H9 (cell line): ENCODE data around the gene RERE. TPM values are rescaled to one million over a fixed set of nuclear protein-coding genes. Genes with fewer than 3 reads are reported as not detected.
A peak's percentile ranks its signal among the peaks of the same experiment; 100 is the strongest.

Source experiments
- DNase-seq: peaks from one replicate; pipeline ENCODE4 v3.0.0-alpha.2; 2017
- H2AFZ ChIP-seq: one replicate; pipeline ENCODE4 v1.6.1; 2013; ENCODE audit warnings: mild to moderate bottlenecking, low read length, control low read depth, moderate library complexity
- H2AK5ac ChIP-seq: 2 replicates; pipeline ENCODE4 v1.6.1; 2013; ENCODE audit warnings: low read length, control low read depth, mixed read lengths; ENCODE audit not compliant: insufficient read length
- H2BK120ac ChIP-seq: one replicate; pipeline ENCODE4 v1.6.1; 2013; ENCODE audit warnings: low read depth, mild to moderate bottlenecking, low read length, control low read depth, inconsistent platforms; ENCODE audit not compliant: poor library complexity, severe bottlenecking
- H2BK12ac ChIP-seq: 2 replicates; pipeline ENCODE4 v1.6.1; 2013; ENCODE audit warnings: low read length, control low read depth, mixed read lengths, low read depth; ENCODE audit not compliant: insufficient read length
- H2BK15ac ChIP-seq: 2 replicates; pipeline ENCODE4 v1.6.1; 2013; ENCODE audit warnings: low read depth, low read length, control low read depth
- H2BK20ac ChIP-seq: one replicate; pipeline ENCODE4 v1.6.1; 2013; ENCODE audit warnings: low read depth, mild to moderate bottlenecking, low read length, control low read depth, inconsistent platforms; ENCODE audit not compliant: poor library complexity, severe bottlenecking
- H2BK5ac ChIP-seq: 2 replicates; pipeline ENCODE4 v1.6.1; 2013; ENCODE audit warnings: low read length, control low read depth, mixed read lengths; ENCODE audit not compliant: insufficient read length
- H3K14ac ChIP-seq: 2 replicates; pipeline ENCODE4 v1.6.1; 2013; ENCODE audit warnings: low read length, control low read depth; ENCODE audit not compliant: insufficient read depth
- H3K18ac ChIP-seq: 2 replicates; pipeline ENCODE4 v1.6.1; 2013; ENCODE audit warnings: low read depth, mild to moderate bottlenecking, mixed read lengths, low read length, control low read depth; ENCODE audit not compliant: insufficient read length
- H3K23ac ChIP-seq: 2 replicates; pipeline ENCODE4 v1.6.1; 2013; ENCODE audit warnings: low read length, control low read depth, mixed read lengths, low read depth; ENCODE audit not compliant: insufficient read length
- H3K23me2 ChIP-seq: 2 replicates; pipeline ENCODE4 v1.6.1; 2013; ENCODE audit warnings: low read depth, mild to moderate bottlenecking, mixed read lengths, low read length, control low read depth; ENCODE audit not compliant: insufficient read length, poor library complexity, severe bottlenecking
- H3K27ac ChIP-seq: 2 replicates; pipeline ENCODE4 v1.5.1; 2013; ENCODE audit warnings: low read length, control low read depth, mixed read lengths, low read depth; ENCODE audit not compliant: insufficient read length
- H3K27me3 ChIP-seq: 2 replicates; pipeline ENCODE4 v1.6.1; 2013; ENCODE audit warnings: low read length, control low read depth, inconsistent platforms; ENCODE audit not compliant: insufficient read depth
- H3K4ac ChIP-seq: 2 replicates; pipeline ENCODE4 v1.6.1; 2013; ENCODE audit warnings: low read depth, mild to moderate bottlenecking, control low read depth, inconsistent platforms, low read length, moderate library complexity
- H3K4me1 ChIP-seq: 2 replicates; pipeline ENCODE4 v1.6.1; 2013; ENCODE audit warnings: low read length, control low read depth, inconsistent platforms; ENCODE audit not compliant: insufficient read depth
- H3K4me2 ChIP-seq: 2 replicates; pipeline ENCODE4 v1.6.1; 2013; ENCODE audit warnings: low read length, control low read depth, mixed read lengths; ENCODE audit not compliant: insufficient read length, insufficient read depth
- H3K56ac ChIP-seq: 2 replicates; pipeline ENCODE4 v1.6.1; 2013; ENCODE audit warnings: low read depth, mild to moderate bottlenecking, mixed read lengths, low read length, control low read depth; ENCODE audit not compliant: insufficient read length
- H3K79me1 ChIP-seq: 2 replicates; pipeline ENCODE4 v1.6.1; 2013; ENCODE audit warnings: low read depth, mild to moderate bottlenecking, moderate library complexity, low read length, control low read depth, inconsistent platforms; ENCODE audit not compliant: insufficient read depth, poor library complexity, severe bottlenecking
- H3K79me2 ChIP-seq: 2 replicates; pipeline ENCODE4 v1.6.1; 2013; ENCODE audit warnings: low read length, control low read depth, inconsistent platforms; ENCODE audit not compliant: insufficient read depth
- H3K9ac ChIP-seq: 2 replicates; pipeline ENCODE4 v1.6.1; 2013; ENCODE audit warnings: low read length, control low read depth, mixed read lengths; ENCODE audit not compliant: insufficient read length; ENCODE audit errors: extremely low read depth
- H3K9me3 ChIP-seq: one replicate; pipeline ENCODE4 v1.6.1; 2013; ENCODE audit warnings: low read depth, low read length, inconsistent platforms; ENCODE audit not compliant: control insufficient read depth
- H3T11ph ChIP-seq: one replicate; pipeline ENCODE4 v1.6.1; 2013; ENCODE audit warnings: mild to moderate bottlenecking, low read length, control low read depth, inconsistent platforms
- H4K20me1 ChIP-seq: one replicate; pipeline ENCODE4 v1.6.1; 2013; ENCODE audit not compliant: control insufficient read depth, insufficient read length, insufficient read depth
- H4K5ac ChIP-seq: 2 replicates; pipeline ENCODE4 v1.6.1; 2013; ENCODE audit warnings: low read depth, mild to moderate bottlenecking, mixed read lengths, low read length, control low read depth; ENCODE audit not compliant: insufficient read length
- H4K8ac ChIP-seq: replicated peaks from 2 replicates; pipeline ENCODE4 v1.6.1; 2013; ENCODE audit warnings: low read length, control low read depth, mixed read lengths, low read depth; ENCODE audit not compliant: insufficient read length
- H4K91ac ChIP-seq: 2 replicates; pipeline ENCODE4 v1.6.1; 2013; ENCODE audit warnings: low read depth, mild to moderate bottlenecking, moderate library complexity, mixed read lengths, low read length, control low read depth; ENCODE audit not compliant: insufficient read length
- H3K27ac Mint-ChIP-seq, 3 experiments: 2 replicates in 2 of 3; 3 replicates in 1 of 3; pipeline ENCODE4 v1.8.0; 2020 to 2021; ENCODE audit warnings: mixed read lengths in 3 of 3, mild to moderate bottlenecking in 1 of 3, moderate library complexity in 1 of 3
- H3K27me3 Mint-ChIP-seq: 2 replicates; pipeline ENCODE4 v1.8.0; 2021; ENCODE audit warnings: low read depth, mild to moderate bottlenecking, moderate library complexity, mixed read lengths
- H3K36me3 Mint-ChIP-seq, 3 experiments: 2 replicates in 2 of 3; 3 replicates in 1 of 3; pipeline ENCODE4 v1.8.0; 2020 to 2021; ENCODE audit warnings: low read depth in 3 of 3, mixed read lengths in 3 of 3; ENCODE audit not compliant: insufficient read depth in 1 of 3
- H3K4me1 Mint-ChIP-seq, 2 experiments: 2 replicates each; pipeline ENCODE4 v1.8.0; 2020; ENCODE audit warnings: mixed read lengths in 2 of 2
- H3K4me3 Mint-ChIP-seq, 2 experiments: 2 replicates in 1 of 2; 3 replicates in 1 of 2; pipeline ENCODE4 v1.8.0; 2020 to 2021; ENCODE audit warnings: mild to moderate bottlenecking in 2 of 2, mixed read lengths in 2 of 2, moderate library complexity in 1 of 2
- H3K9me3 Mint-ChIP-seq, 2 experiments: 2 replicates in 1 of 2; 3 replicates in 1 of 2; pipeline ENCODE4 v1.8.0; 2020; ENCODE audit warnings: mild to moderate bottlenecking in 2 of 2, mixed read lengths in 2 of 2, moderate library complexity in 1 of 2
- WGBS: extraction: QIAGEN DNeasy Blood & Tissue Kit; methylation state at CpG from one replicate; pipeline ENCODE4 v1.1.7; 2013; ENCODE audit warnings: missing lambda C conversion rate, low lambda C conversion rate, mixed read lengths; ENCODE audit not compliant: insufficient read length; ENCODE audit errors: extremely low coverage; 5-methylcytosine and 5-hydroxymethylcytosine counted together
- total RNA-seq: library from RNA; stranded (reverse); gene quantifications from 2 replicates; pipeline ENCODE4 v1.2.1, GENCODE V29; 2021
- TF ChIP-seq, protein P1 (sequence below): fragments of 200-600 bp; sonication (generic); conservative IDR thresholded peaks from 3 replicates; pipeline ENCODE4 v1.8.0; 2021; ENCODE audit warnings: antibody characterized with exemption, mild to moderate bottlenecking

The RERE gene
- total RNA-seq, 1 experiment from 2014 or later, result 103 TPM

DNA sequence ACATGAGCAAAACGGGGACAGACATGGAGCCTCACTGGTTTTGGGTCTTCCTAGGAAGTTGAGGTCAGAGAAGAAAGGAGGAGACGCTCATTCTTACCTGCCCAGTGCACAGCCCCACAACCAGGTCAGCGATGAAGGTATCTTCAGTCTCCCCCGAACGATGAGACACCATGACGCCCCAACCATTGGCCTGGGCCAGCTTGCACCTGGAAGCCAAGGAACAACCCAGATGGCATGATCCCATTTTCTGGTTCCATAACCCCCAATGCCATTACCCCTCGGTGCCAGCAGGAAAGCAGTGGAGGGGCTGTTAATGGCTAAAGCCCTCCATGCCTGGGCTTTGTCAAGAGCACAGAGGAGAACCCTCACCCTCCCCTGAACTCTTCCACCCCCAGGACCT, 45.7 kb upstream of the RERE start:
- Mint-ChIP-seq H3K4me1 (peaks cover 33 to 59% of the 10 kb centered on the region in 2 experiments), H3K27ac (peak overlapping the region; percentile 61 to 88 (median 80); a peak in 4 of 7 replicates), H3K9me3 (no peaks in the 10 kb centered on the region), H3K27me3 (no peaks in the 10 kb centered on the region; the same call in 1 of the 2 replicates), H3K4me3 (no peak overlapping the region), H3K36me3 (peaks cover 83 to 97% (median 96%) of the 10 kb centered on the region in 3 experiments)
- no peak for DNase-seq
- H3K23ac ChIP-seq, result no peak overlapping the region
- no peak overlapping the region for H3K4ac ChIP-seq
- TF ChIP-seq, protein P1, sequence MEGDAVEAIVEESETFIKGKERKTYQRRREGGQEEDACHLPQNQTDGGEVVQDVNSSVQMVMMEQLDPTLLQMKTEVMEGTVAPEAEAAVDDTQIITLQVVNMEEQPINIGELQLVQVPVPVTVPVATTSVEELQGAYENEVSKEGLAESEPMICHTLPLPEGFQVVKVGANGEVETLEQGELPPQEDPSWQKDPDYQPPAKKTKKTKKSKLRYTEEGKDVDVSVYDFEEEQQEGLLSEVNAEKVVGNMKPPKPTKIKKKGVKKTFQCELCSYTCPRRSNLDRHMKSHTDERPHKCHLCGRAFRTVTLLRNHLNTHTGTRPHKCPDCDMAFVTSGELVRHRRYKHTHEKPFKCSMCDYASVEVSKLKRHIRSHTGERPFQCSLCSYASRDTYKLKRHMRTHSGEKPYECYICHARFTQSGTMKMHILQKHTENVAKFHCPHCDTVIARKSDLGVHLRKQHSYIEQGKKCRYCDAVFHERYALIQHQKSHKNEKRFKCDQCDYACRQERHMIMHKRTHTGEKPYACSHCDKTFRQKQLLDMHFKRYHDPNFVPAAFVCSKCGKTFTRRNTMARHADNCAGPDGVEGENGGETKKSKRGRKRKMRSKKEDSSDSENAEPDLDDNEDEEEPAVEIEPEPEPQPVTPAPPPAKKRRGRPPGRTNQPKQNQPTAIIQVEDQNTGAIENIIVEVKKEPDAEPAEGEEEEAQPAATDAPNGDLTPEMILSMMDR, result no peak
- no peaks in the 10 kb centered on the region for H3K9me3 ChIP-seq
- no peak overlapping the region for H2AFZ ChIP-seq
- no peak overlapping the region for H4K91ac ChIP-seq
- H3K14ac ChIP-seq, result no peak overlapping the region
- H3K9ac ChIP-seq, result no peak overlapping the region
- H4K5ac ChIP-seq, result no peak overlapping the region
- H2BK120ac ChIP-seq, result no peak overlapping the region
- H4K20me1 ChIP-seq, result no peaks in the 10 kb centered on the region
- H3K27me3 ChIP-seq, result no peaks in the 10 kb centered on the region
- H3K18ac ChIP-seq, result no peak overlapping the region
- no peak overlapping the region for H3K27ac ChIP-seq
- H2BK20ac ChIP-seq, result no peak overlapping the region
- H3K23me2 ChIP-seq, result no peaks in the 10 kb centered on the region
- H3K4me1 ChIP-seq, result no peaks in the 10 kb centered on the region
- no CpG with 5 or more reads among the region's 7 CpGs for WGBS
- H3K4me2 ChIP-seq, result no peak overlapping the region
- no peak overlapping the region for H2BK5ac ChIP-seq
- H2BK12ac ChIP-seq, result no peak overlapping the region
- no peak overlapping the region for H4K8ac ChIP-seq
- no peaks in the 10 kb centered on the region for H3K79me2 ChIP-seq
- H2BK15ac ChIP-seq, result no peak overlapping the region
- no peak overlapping the region for H2AK5ac ChIP-seq
- no peak overlapping the region for H3K56ac ChIP-seq
- H3T11ph ChIP-seq, result no peak overlapping the region
- no peaks in the 10 kb centered on the region for H3K79me1 ChIP-seq
